HepG2 (cell line): ENCODE data around the gene SLC7A8. TPM values are rescaled to one million over a fixed set of nuclear protein-coding genes. Genes with fewer than 3 reads are reported as not detected.

Experiments
- AGO1 ChIP-seq: fragments of 200-400 bp; formaldehyde crosslinking; IDR thresholded peaks from 2 replicates; pipeline ENCODE4 v1.6.1; 2017; ENCODE audit warnings: mild to moderate bottlenecking, low read depth, low read length, moderate library complexity; ENCODE audit not compliant: poor library complexity, severe bottlenecking
- FOXP1 ChIP-seq, 2 experiments: fragments of 450-650 bp in 1 of 2; IDR thresholded peaks; 2 replicates each; pipeline ENCODE4 v1.6.1; 2017 to 2018; ENCODE audit warnings: antibody characterized with exemption in 1 of 2
- HNF4G ChIP-seq, 2 experiments: sonication (generic) in 1 of 2; formaldehyde crosslinking in 1 of 2; IDR thresholded peaks; 2 replicates each; pipeline versions ENCODE4 v1.4.0 to v1.6.1; 2011 to 2020; ENCODE audit warnings: borderline replicate concordance in 2 of 2, low read depth in 2 of 2, mild to moderate bottlenecking in 2 of 2, low read length in 1 of 2, missing genetic modification reagents in 1 of 2, moderate library complexity in 1 of 2
- KAT2B ChIP-seq: fragments of 150-350 bp; IDR thresholded peaks from 2 replicates; pipeline ENCODE4 v1.6.1; 2014; ENCODE audit warnings: low read depth, low read length, borderline replicate concordance
- NFYB ChIP-seq: sonication (generic); formaldehyde crosslinking; IDR thresholded peaks from 2 replicates; pipeline ENCODE4 v1.4.0; 2020; ENCODE audit warnings: missing genetic modification reagents
- PHF21A ChIP-seq: sonication (generic); formaldehyde crosslinking; IDR thresholded peaks from 2 replicates; pipeline ENCODE4 v1.5.0; 2020; ENCODE audit warnings: mild to moderate bottlenecking, missing genetic modification reagents
- RBM39 ChIP-seq: fragments of 200-400 bp; formaldehyde crosslinking; IDR thresholded peaks from one replicate; pipeline ENCODE4 v1.6.1; 2018; ENCODE audit warnings: antibody characterized with exemption, mild to moderate bottlenecking, low read depth, low read length; ENCODE audit not compliant: poor library complexity, severe bottlenecking
- SP5 ChIP-seq: IDR thresholded peaks from 2 replicates; pipeline ENCODE4 v1.6.1; 2016; ENCODE audit warnings: low read depth, borderline replicate concordance
- polyA plus RNA-seq, 8 experiments: library from polyadenylated mRNA; depleted of rRNA in 3 of 8; stranded (reverse) in 7 of 8; unstranded in 1 of 8; fragments of >200 nt; fragmentation: Illumina TruSeq in 4 of 8; extraction: Trizol in 4 of 8; gene quantifications; 2 replicates each; pipeline versions ENCODE4 v1.2.1 to v1.2.3, GENCODE V29; 2011 to 2016; ENCODE audit warnings: low read depth in 4 of 8, missing spikeins in 1 of 8, mixed read lengths in 1 of 8; ENCODE audit not compliant: insufficient read depth in 1 of 8
- total RNA-seq, 5 experiments: library from RNA; depleted of rRNA; stranded (reverse); fragments of >200 nt; fragmentation: Illumina TruSeq; extraction: Trizol; gene quantifications; 2 replicates each; pipeline ENCODE4 v1.2.3, GENCODE V29; 2016; ENCODE audit warnings: low read depth in 1 of 5
- TF ChIP-seq, protein P1 (sequence below): IDR thresholded peaks from 2 replicates; pipeline ENCODE4 v1.6.1; 2016; ENCODE audit warnings: low read depth
- TF ChIP-seq, protein P2 (sequence below): sonication (generic); formaldehyde crosslinking; IDR thresholded peaks from one replicate; pipeline ENCODE4 v1.5.1; 2020; ENCODE audit warnings: mild to moderate bottlenecking, missing genetic modification reagents; ENCODE audit errors: not compliant biosample characterization
- TF ChIP-seq, protein P3 (sequence below): sonication (generic); formaldehyde crosslinking; IDR thresholded peaks from 2 replicates; pipeline ENCODE4 v1.4.0; 2020; ENCODE audit warnings: missing genetic modification reagents

SLC7A8 gene
- total and polyA plus RNA-seq, 2 of the 13 experiments (the other 11 are each of a cell fraction or from before 2014, with no cell fraction given), result 0.25 TPM; not detected in 1

DNA sequence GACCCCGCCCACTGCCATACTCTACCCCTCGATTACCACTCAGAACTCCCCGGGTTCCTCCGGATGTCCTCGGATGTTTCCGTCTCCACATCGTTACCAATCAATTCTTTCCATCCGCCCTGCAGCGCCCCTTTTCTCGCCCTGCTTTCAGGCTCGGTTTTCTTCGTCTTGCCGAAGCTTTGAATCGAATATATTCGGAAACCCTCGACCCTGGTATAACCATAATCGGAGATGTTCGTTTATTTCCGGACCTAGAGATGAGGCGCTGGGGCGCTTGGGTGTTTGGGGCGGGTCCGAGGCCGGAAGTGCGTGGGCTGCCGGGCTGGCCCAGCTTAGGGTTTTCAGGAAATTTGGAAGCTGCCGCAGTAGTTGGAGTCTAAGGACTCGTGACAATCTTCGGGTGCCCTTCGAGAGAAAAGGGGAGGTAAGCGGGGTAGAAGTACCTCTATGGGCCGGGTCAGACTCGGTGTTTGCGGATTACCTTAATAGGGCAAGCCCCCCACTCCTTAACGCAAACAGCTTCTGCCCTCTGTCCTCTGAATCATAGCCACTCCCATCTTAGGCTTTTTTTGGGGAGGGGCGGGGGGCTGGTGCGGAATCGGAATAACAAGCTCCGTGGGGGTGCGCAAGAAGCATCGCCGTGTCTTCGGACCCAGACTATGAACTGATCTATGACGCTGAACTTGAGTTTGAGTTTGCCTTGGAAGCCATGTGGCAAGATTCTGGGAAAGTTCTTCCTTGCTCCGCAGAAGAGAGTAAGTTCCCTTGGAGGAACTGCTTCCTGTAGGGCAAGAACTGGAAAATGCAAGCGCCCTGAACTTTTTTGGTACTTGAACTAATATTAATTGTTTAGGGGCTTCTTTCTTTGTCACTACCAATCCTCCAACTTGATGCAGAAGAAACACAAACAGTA is 88.0 kb downstream of the SLC7A8 start, which contains the start of gene C14orf119 (continued):
- TF ChIP-seq SP5 (CRISPR knock-in tag) (peak; percentile 66; the same call in 1 of the 2 replicates), AGO1 (no peak), KAT2B (no peak), PHF21A (CRISPR knock-in tag) (no peak), RBM39 (peak; percentile 89), FOXP1 (IDR thresholded peaks at IDR 0.05) (no peak), FOXP1 (CRISPR knock-in tag; IDR thresholded peaks at IDR 0.05) (no peak), HNF4G (IDR thresholded peaks at IDR 0.05; ENCODE audit: borderline replicate concordance, low read depth, low read length) (peak; percentile 86), HNF4G (CRISPR knock-in tag; IDR thresholded peaks at IDR 0.05; ENCODE audit: borderline replicate concordance, low read depth) (0 out of 2 replicates have a peak, but pooled peaks have one; percentile 56), NFYB (CRISPR knock-in tag) (peak; percentile 80)
- TF ChIP-seq, protein P1, sequence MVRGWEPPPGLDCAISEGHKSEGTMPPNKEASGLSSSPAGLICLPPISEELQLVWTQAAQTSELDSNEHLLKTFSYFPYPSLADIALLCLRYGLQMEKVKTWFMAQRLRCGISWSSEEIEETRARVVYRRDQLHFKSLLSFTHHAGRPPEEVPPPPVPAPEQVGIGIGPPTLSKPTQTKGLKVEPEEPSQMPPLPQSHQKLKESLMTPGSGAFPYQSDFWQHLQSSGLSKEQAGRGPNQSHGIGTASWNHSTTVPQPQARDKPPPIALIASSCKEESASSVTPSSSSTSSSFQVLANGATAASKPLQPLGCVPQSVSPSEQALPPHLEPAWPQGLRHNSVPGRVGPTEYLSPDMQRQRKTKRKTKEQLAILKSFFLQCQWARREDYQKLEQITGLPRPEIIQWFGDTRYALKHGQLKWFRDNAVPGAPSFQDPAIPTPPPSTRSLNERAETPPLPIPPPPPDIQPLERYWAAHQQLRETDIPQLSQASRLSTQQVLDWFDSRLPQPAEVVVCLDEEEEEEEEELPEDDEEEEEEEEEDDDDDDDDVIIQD (CRISPR knock-in tag), result peak; percentile 68
- TF ChIP-seq, protein P2, sequence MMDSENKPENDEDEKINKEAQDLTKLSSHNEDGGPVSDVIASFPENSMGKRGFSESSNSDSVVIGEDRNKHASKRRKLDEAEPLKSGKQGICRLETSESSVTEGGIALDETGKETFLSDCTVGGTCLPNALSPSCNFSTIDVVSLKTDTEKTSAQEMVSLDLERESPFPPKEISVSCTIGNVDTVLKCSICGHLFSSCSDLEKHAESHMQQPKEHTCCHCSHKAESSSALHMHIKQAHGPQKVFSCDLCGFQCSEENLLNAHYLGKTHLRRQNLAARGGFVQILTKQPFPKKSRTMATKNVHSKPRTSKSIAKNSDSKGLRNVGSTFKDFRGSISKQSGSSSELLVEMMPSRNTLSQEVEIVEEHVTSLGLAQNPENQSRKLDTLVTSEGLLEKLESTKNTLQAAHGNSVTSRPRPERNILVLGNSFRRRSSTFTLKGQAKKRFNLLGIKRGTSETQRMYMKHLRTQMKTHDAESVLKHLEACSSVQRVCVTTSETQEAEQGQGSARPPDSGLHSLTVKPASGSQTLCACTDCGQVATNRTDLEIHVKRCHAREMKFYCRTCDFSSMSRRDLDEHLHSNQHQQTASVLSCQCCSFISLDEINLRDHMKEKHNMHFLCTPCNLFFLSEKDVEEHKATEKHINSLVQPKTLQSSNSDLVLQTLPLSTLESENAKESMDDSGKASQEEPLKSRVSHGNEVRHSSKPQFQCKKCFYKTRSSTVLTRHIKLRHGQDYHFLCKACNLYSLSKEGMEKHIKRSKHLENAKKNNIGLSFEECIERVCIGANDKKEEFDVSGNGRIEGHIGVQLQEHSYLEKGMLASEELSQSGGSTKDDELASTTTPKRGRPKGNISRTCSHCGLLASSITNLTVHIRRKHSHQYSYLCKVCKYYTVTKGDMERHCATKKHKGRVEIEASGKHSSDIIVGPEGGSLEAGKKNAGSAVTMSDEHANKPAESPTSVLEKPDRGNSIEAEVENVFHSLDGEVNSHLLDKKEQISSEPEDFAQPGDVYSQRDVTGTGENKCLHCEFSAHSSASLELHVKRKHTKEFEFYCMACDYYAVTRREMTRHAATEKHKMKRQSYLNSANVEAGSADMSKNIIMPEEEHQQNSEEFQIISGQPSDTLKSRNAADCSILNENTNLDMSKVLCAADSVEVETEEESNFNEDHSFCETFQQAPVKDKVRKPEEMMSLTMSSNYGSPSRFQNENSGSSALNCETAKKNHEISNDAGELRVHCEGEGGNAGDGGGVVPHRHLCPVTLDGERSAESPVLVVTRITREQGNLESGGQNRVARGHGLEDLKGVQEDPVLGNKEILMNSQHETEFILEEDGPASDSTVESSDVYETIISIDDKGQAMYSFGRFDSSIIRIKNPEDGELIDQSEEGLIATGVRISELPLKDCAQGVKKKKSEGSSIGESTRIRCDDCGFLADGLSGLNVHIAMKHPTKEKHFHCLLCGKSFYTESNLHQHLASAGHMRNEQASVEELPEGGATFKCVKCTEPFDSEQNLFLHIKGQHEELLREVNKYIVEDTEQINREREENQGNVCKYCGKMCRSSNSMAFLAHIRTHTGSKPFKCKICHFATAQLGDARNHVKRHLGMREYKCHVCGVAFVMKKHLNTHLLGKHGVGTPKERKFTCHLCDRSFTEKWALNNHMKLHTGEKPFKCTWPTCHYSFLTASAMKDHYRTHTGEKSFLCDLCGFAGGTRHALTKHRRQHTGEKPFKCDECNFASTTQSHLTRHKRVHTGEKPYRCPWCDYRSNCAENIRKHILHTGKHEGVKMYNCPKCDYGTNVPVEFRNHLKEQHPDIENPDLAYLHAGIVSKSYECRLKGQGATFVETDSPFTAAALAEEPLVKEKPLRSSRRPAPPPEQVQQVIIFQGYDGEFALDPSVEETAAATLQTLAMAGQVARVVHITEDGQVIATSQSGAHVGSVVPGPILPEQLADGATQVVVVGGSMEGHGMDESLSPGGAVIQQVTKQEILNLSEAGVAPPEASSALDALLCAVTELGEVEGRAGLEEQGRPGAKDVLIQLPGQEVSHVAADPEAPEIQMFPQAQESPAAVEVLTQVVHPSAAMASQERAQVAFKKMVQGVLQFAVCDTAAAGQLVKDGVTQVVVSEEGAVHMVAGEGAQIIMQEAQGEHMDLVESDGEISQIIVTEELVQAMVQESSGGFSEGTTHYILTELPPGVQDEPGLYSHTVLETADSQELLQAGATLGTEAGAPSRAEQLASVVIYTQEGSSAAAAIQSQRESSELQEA (CRISPR knock-in tag), result peak; percentile 20
- TF ChIP-seq, protein P3, sequence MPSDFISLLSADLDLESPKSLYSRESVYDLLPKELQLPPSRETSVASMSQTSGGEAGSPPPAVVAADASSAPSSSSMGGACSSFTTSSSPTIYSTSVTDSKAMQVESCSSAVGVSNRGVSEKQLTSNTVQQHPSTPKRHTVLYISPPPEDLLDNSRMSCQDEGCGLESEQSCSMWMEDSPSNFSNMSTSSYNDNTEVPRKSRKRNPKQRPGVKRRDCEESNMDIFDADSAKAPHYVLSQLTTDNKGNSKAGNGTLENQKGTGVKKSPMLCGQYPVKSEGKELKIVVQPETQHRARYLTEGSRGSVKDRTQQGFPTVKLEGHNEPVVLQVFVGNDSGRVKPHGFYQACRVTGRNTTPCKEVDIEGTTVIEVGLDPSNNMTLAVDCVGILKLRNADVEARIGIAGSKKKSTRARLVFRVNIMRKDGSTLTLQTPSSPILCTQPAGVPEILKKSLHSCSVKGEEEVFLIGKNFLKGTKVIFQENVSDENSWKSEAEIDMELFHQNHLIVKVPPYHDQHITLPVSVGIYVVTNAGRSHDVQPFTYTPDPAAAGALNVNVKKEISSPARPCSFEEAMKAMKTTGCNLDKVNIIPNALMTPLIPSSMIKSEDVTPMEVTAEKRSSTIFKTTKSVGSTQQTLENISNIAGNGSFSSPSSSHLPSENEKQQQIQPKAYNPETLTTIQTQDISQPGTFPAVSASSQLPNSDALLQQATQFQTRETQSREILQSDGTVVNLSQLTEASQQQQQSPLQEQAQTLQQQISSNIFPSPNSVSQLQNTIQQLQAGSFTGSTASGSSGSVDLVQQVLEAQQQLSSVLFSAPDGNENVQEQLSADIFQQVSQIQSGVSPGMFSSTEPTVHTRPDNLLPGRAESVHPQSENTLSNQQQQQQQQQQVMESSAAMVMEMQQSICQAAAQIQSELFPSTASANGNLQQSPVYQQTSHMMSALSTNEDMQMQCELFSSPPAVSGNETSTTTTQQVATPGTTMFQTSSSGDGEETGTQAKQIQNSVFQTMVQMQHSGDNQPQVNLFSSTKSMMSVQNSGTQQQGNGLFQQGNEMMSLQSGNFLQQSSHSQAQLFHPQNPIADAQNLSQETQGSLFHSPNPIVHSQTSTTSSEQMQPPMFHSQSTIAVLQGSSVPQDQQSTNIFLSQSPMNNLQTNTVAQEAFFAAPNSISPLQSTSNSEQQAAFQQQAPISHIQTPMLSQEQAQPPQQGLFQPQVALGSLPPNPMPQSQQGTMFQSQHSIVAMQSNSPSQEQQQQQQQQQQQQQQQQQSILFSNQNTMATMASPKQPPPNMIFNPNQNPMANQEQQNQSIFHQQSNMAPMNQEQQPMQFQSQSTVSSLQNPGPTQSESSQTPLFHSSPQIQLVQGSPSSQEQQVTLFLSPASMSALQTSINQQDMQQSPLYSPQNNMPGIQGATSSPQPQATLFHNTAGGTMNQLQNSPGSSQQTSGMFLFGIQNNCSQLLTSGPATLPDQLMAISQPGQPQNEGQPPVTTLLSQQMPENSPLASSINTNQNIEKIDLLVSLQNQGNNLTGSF, result peak; percentile 89; the same call in 1 of the 2 replicates
